Coronary artery (tissue), 2 donors: ENCODE data around the gene USB1.

Experiments used
- DNase-seq: peaks from one replicate; pipeline ENCODE4 v3.0.0-alpha.2; 2017; ENCODE audit warnings: low spot score
- H3K27ac ChIP-seq, 2 donors: fragments of 200-600 bp; sonication (generic); one replicate each; pipeline ENCODE4 v1.5.1; 2016 to 2019
- H3K4me3 ChIP-seq: fragments of 200-600 bp; sonication (generic); 2 replicates; pipeline ENCODE4 v1.5.1; 2016; ENCODE audit warnings: mild to moderate bottlenecking, moderate library complexity
- TF ChIP-seq, protein P1 (sequence below): fragments of 200-600 bp; sonication (generic); IDR thresholded peaks from one replicate; pipeline ENCODE4 v1.5.1; 2019; ENCODE audit warnings: antibody characterized with exemption

The USB1 gene

GRCh38 chr16:58019866-58020538, 18.8 kb downstream of the USB1 start:
- H3K27ac ChIP-seq: no peak overlapping the region

GRCh38 chr16:58020628-58021521, 19.7 kb downstream of the USB1 start:
- TF ChIP-seq, protein P1, sequence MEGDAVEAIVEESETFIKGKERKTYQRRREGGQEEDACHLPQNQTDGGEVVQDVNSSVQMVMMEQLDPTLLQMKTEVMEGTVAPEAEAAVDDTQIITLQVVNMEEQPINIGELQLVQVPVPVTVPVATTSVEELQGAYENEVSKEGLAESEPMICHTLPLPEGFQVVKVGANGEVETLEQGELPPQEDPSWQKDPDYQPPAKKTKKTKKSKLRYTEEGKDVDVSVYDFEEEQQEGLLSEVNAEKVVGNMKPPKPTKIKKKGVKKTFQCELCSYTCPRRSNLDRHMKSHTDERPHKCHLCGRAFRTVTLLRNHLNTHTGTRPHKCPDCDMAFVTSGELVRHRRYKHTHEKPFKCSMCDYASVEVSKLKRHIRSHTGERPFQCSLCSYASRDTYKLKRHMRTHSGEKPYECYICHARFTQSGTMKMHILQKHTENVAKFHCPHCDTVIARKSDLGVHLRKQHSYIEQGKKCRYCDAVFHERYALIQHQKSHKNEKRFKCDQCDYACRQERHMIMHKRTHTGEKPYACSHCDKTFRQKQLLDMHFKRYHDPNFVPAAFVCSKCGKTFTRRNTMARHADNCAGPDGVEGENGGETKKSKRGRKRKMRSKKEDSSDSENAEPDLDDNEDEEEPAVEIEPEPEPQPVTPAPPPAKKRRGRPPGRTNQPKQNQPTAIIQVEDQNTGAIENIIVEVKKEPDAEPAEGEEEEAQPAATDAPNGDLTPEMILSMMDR: peak; percentile 59
- H3K27ac ChIP-seq: no peak overlapping the region
- H3K4me3 ChIP-seq: no peak overlapping the region
- no peak for DNase-seq

More at GRCh38 chr16:58019866-58020538, 18.8 kb downstream of the USB1 start:
- TF ChIP-seq, protein P1: no peak
- no peak for DNase-seq
- H3K4me3 ChIP-seq: no peak overlapping the region

DNA sequence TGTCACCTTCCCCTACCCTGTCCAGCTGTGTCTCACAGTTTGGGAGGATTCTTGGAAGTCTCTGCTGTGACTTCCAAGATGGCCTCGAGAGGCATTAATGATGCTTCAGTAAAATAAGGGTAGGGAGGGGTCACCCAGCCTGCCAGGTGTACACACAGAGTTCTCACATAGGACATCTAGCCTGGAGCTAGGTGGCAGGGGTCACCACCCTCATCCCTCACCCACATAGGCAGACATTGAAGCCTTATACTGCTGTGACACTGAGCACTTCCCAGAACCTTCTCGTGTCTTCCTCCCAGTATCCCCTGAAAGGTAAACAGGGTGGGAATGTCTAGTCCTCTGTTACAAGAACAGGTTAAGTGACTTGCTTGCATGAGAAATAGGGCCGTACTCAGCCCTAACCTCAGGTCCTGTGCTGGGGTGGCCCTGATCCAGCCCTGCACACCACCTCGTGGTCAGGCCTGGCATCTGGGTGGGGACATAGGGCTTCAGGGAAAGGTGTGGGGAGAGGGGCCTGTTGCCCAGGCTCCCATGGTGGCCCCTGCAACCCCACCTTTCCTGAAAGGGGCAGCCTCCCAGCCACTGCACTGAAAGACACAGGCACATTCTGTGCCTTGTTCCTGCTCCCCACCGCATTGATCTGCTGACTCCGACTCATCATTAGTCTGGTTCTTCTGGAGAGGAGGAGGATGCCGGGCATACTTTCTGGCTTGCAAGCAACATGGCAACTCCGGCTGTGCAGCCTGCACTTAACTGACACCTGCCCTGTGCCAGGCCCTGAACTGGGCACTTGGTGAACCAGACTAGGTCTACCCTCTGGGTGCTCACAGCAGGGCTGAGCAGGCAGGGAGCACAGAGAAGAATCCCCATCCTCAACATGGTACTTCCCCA, 20.7 kb downstream of the USB1 start:
- Histone ChIP-seq H3K4me3 (no peak overlapping the region), H3K27ac (no peak overlapping the region)
- TF ChIP-seq, protein P1: no peak
- DNase-seq: no peak

- H3K4me3 ChIP-seq: no peak overlapping the region
- TF ChIP-seq, protein P1: no peak
- DNase-seq: no peak
- peak overlapping the region in 1 of 2 donors; percentile 1 for H3K27ac ChIP-seq
These were observed 21.6 kb downstream of the USB1 start for GRCh38 chr16:58022601-58023371.

DNA sequence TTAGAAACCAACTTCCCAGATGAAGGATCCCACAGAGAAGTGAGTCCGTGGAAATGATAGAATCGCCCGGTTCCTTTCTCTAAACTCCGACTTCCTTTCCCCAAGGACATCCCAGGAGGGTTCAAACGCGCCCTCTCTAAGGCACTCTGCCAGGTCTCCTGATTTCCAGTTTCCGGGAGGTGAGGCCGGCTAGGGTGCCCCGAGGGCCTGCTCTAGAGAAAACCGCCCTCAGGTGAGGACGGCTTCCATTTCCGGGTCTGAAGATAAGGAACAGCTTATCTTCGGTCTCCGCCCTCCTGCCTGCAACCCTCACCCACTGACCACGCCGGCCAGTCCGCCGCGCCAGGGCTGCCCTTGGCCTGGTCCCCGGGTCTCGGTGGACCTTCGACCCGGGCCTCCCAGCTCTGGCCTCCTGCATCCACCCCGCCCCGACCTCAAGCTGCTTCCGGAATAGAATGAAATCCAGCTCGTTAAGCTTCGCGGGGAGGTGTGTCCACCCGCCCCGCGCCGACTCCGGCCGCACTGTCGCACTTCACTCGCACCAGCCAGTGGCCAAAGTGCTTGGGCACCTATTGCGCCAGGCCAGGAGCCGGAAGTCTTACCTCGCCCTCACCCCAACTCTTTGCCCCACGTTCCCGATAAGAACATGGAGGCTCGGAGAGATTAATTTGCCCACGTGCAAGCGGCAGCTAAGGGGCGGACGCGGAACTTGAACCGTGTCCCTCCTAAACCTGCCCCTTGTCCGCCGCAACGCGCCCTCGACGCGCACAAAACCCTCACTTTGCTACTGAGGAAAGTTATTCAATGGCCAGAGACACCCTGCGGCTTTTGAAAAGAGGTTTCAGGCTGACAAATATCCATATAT, 23.5 kb downstream of the USB1 start:
- Histone ChIP-seq H3K27ac (no peak overlapping the region), H3K4me3 (peak overlapping the region; percentile 75)
- no peak for DNase-seq
- TF ChIP-seq, protein P1: no peak
